Measurements from ENCODE around the gene BICD1. TPM values are rescaled to one million over a fixed set of nuclear protein-coding genes. Genes with fewer than 3 reads are reported as not detected.

Gene BICD1
- total and polyA plus RNA-seq, 2 donors (not counting 1 experiment from before 2014, with no cell fraction given): 11.1 to 12.4 TPM

DNA sequence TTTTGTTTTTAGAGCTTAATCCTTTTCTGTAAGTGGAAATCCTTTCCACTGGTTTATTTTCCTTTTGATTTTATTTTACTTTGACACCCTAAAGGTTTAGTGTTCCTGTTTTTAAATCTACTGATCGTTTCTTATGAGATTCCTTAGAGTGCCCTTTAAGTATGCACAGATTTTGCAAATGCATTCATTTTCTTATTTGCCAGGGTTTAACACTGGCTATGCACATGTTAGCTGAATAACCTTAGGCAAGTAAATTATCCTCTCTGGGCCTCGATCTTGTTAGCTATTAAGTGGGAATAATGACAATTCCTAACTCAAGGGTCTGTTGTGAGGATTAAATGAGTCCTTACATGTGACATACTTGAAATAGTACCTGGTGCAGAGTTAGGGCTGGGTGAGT, 136.0 kb downstream of the BICD1 start:
- H3K9me3 ChIP-seq (ENCODE audit: control insufficient read depth, insufficient read depth, low read depth, low read length): no peaks in the 10 kb centered on the region
- no peaks in the 10 kb centered on the region for H3K36me3 ChIP-seq (ENCODE audit: control insufficient read depth, insufficient read depth, low read length)
- H3K27ac ChIP-seq (ENCODE audit: insufficient read depth, low read length): no peak overlapping the region
- H3K4me3 ChIP-seq (replicated peaks in 1 of 4; ENCODE audit: control extremely low read depth in 1 of 4, insufficient read depth in 1 of 4, low read depth in 3 of 4, low read length in 4 of 4): no peak overlapping the region
- no peak for TF ChIP-seq EZH2 (IDR thresholded peaks at IDR 0.05; ENCODE audit: low read length, missing control alignments)
- TF ChIP-seq, protein P1, sequence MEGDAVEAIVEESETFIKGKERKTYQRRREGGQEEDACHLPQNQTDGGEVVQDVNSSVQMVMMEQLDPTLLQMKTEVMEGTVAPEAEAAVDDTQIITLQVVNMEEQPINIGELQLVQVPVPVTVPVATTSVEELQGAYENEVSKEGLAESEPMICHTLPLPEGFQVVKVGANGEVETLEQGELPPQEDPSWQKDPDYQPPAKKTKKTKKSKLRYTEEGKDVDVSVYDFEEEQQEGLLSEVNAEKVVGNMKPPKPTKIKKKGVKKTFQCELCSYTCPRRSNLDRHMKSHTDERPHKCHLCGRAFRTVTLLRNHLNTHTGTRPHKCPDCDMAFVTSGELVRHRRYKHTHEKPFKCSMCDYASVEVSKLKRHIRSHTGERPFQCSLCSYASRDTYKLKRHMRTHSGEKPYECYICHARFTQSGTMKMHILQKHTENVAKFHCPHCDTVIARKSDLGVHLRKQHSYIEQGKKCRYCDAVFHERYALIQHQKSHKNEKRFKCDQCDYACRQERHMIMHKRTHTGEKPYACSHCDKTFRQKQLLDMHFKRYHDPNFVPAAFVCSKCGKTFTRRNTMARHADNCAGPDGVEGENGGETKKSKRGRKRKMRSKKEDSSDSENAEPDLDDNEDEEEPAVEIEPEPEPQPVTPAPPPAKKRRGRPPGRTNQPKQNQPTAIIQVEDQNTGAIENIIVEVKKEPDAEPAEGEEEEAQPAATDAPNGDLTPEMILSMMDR (conservative IDR thresholded peaks at IDR 0.05 in 1 of 2, IDR thresholded peaks at IDR 0.05 in 1 of 2; ENCODE audit: low read depth in 1 of 2, low read length in 2 of 2): no peak
- H2AFZ ChIP-seq (ENCODE audit: low read length): no peak overlapping the region
- H4K20me1 ChIP-seq (ENCODE audit: control insufficient read depth, extremely low read depth, insufficient read depth, low read length): no peaks in the 10 kb centered on the region
- H3K27me3 ChIP-seq (ENCODE audit: control insufficient read depth, insufficient read depth, low read length): no peaks in the 10 kb centered on the region
- H3K4me2 ChIP-seq (ENCODE audit: extremely low read depth, insufficient read depth, low read length): no peak overlapping the region
- no peak overlapping the region for H3K9ac ChIP-seq (ENCODE audit: insufficient read depth, low read length)
- DNase-seq (ENCODE audit: low read depth in 2 of 2): no peak
- H3K79me2 ChIP-seq (ENCODE audit: control insufficient read depth, insufficient read depth, low read length): no peaks in the 10 kb centered on the region
- no peaks in the 10 kb centered on the region for H3K4me1 ChIP-seq (ENCODE audit: control insufficient read depth, extremely low read depth, insufficient read depth, low read length)

DNA sequence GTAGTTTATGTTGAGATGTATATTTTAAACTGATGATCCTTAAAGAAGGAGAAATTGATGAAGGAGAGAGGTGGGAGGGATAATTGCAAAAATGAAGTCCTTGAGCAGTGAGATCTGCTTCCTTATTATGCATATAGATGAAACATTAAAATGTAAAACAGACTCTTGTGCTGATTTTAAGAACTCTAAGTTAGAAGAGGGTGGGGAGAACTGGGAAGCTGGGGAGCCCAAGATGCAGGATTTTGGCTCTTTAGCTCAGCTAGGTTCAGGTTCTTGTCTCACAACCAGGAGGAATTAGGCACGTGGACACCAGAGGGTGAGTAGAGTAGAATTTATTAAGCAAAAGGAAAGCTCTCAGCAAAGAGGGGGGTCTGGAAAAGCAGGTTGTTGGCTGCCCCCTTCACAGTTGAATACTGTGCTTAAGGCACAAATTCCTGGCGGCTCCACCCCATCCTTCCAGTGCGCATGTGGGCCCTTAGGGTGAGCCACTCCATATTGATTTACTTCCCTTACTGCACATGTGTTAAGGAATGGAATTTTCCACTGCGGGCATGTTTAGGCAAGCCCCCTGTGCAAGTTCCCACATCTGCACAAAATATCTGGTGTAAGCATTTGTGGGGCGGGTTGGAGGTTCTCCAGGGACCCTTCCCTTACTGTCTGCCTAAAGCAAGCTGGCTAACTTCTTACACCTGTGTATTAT, 141.9 kb downstream of the BICD1 start:
- H3K9ac ChIP-seq (ENCODE audit: insufficient read depth, low read length): no peak overlapping the region
- H3K27ac ChIP-seq (ENCODE audit: insufficient read depth, low read length): no peak overlapping the region
- no peak for TF ChIP-seq EZH2 (IDR thresholded peaks at IDR 0.05; ENCODE audit: low read length, missing control alignments)
- TF ChIP-seq, protein P1 (conservative IDR thresholded peaks at IDR 0.05 in 1 of 2, IDR thresholded peaks at IDR 0.05 in 1 of 2; ENCODE audit: low read depth in 1 of 2, low read length in 2 of 2): no peak
- no peaks in the 10 kb centered on the region for H3K9me3 ChIP-seq (ENCODE audit: control insufficient read depth, insufficient read depth, low read depth, low read length)
- H3K4me2 ChIP-seq (ENCODE audit: extremely low read depth, insufficient read depth, low read length): no peak overlapping the region
- no peaks in the 10 kb centered on the region for H4K20me1 ChIP-seq (ENCODE audit: control insufficient read depth, extremely low read depth, insufficient read depth, low read length)
- no peaks in the 10 kb centered on the region for H3K27me3 ChIP-seq (ENCODE audit: control insufficient read depth, insufficient read depth, low read length)
- H3K79me2 ChIP-seq (ENCODE audit: control insufficient read depth, insufficient read depth, low read length): no peaks in the 10 kb centered on the region
- peak in 1 of 2 donors; percentile 21 for DNase-seq (ENCODE audit: low read depth in 2 of 2)
- no peak overlapping the region for H3K4me3 ChIP-seq (replicated peaks in 1 of 4; ENCODE audit: control extremely low read depth in 1 of 4, insufficient read depth in 1 of 4, low read depth in 3 of 4, low read length in 4 of 4)
- H3K4me1 ChIP-seq (ENCODE audit: control insufficient read depth, extremely low read depth, insufficient read depth, low read length): no peaks in the 10 kb centered on the region
- no peaks in the 10 kb centered on the region for H3K36me3 ChIP-seq (ENCODE audit: control insufficient read depth, insufficient read depth, low read length)
- H2AFZ ChIP-seq (ENCODE audit: low read length): no peak overlapping the region

DNA sequence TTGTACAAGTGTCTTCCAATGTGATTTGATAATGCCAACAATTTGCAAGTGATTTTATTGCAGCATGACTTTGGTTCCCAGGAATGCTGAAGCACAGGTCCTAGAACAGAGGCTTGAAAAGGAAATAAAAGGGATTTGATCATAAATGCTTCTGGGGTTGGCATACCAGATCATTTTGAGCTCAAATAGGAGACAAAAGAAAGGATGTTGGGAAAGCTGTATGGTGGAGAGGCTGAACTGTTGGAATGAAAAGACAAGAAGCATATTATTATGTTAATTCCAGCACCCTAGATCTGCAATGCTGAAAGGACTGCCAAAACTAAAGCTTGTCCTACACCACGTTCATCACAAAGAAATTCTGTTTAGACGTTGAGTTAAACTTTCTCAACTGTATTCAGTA, 143.1 kb downstream of the BICD1 start:
- Histone ChIP-seq H3K4me3 (replicated peaks in 1 of 4; ENCODE audit: control extremely low read depth in 1 of 4, insufficient read depth in 1 of 4, low read depth in 3 of 4, low read length in 4 of 4) (no peak overlapping the region), H3K4me2 (ENCODE audit: extremely low read depth, insufficient read depth, low read length) (no peak overlapping the region), H3K4me1 (ENCODE audit: control insufficient read depth, extremely low read depth, insufficient read depth, low read length) (no peaks in the 10 kb centered on the region), H3K79me2 (ENCODE audit: control insufficient read depth, insufficient read depth, low read length) (no peaks in the 10 kb centered on the region), H2AFZ (ENCODE audit: low read length) (no peak overlapping the region), H3K9ac (ENCODE audit: insufficient read depth, low read length) (no peak overlapping the region), H3K9me3 (ENCODE audit: control insufficient read depth, insufficient read depth, low read depth, low read length) (no peaks in the 10 kb centered on the region), H3K27ac (ENCODE audit: insufficient read depth, low read length) (no peak overlapping the region), H4K20me1 (ENCODE audit: control insufficient read depth, extremely low read depth, insufficient read depth, low read length) (no peaks in the 10 kb centered on the region), H3K36me3 (ENCODE audit: control insufficient read depth, insufficient read depth, low read length) (no peaks in the 10 kb centered on the region), H3K27me3 (ENCODE audit: control insufficient read depth, insufficient read depth, low read length) (no peaks in the 10 kb centered on the region)
- TF ChIP-seq EZH2 (IDR thresholded peaks at IDR 0.05; ENCODE audit: low read length, missing control alignments): no peak
- TF ChIP-seq, protein P1 (conservative IDR thresholded peaks at IDR 0.05 in 1 of 2, IDR thresholded peaks at IDR 0.05 in 1 of 2; ENCODE audit: low read depth in 1 of 2, low read length in 2 of 2): no peak
- DNase-seq (ENCODE audit: low read depth in 2 of 2): peak in 1 of 2 donors; percentile 17
